Pancreas (tissue), 10 donors: ENCODE data around the gene ZNF611. TPM values are rescaled to one million over a fixed set of nuclear protein-coding genes. Genes with fewer than 3 reads are reported as not detected.
"Not testable (repeated sequence)": the region's sequence is repeated elsewhere in the genome, so short reads cannot be mapped to it uniquely, and the experiment has no call there.

ENCODE experiments used
- ATAC-seq, 4 donors: fragments of 200-7000 bp; cut with Tn5 transposase; one replicate each; pipeline versions ENCODE4 v1.8.0 to v1.9.1; 2020; ENCODE audit warnings: mild to moderate bottlenecking in 4 of 4, moderate library complexity in 4 of 4
- DNase-seq, 6 donors: peaks; one replicate each; pipeline ENCODE4 v3.0.0-alpha.2; 2020
- FAIRE-seq: peaks from 2 replicates; lab custom pipeline; 2012; peaks lifted over from hg19 to GRCh38; lab: Jason Lieb, UNC
- H3K27ac ChIP-seq, 4 donors: fragments of 200-600 bp; sonication (generic); 1 replicate in 3 of 4; 2 replicates in 1 of 4; pipeline versions ENCODE4 v1.5.0 to v1.8.0; 2020
- H3K27me3 ChIP-seq, 4 donors: fragments of 200-600 bp; one replicate each; pipeline ENCODE4 v1.8.0; 2021
- H3K36me3 ChIP-seq, 3 donors: fragments of 200-600 bp; sonication (generic) in 1 of 3; one replicate each; pipeline versions ENCODE4 v1.5.0 to v1.8.0; 2020 to 2021
- H3K4me1 ChIP-seq, 3 donors: fragments of 200-600 bp; one replicate each; pipeline ENCODE4 v1.8.0; 2021
- H3K4me3 ChIP-seq, 4 donors: fragments of 200-600 bp; sonication (generic) in 2 of 4; one replicate each; pipeline versions ENCODE4 v1.5.0 to v1.8.0; 2020 to 2021
- H3K9me3 ChIP-seq, 4 donors: fragments of 200-600 bp; one replicate each; pipeline ENCODE4 v1.8.0; 2021
- CTCF ChIP-seq, 4 donors: fragments of 200-600 bp; sonication (generic) in 3 of 4; IDR thresholded peaks; one replicate each; pipeline versions ENCODE4 v1.5.0 to v1.8.0; 2021; ENCODE audit warnings: antibody characterized with exemption in 4 of 4
- WGBS, 2 donors: extraction: QIAGEN DNeasy Blood & Tissue Kit; methylation state at CpG; one replicate each; pipeline ENCODE4 v1.1.7; 2013; 5-methylcytosine and 5-hydroxymethylcytosine counted together
- intact Hi-C, 3 donors: fragments of 100-400 bp; cut with DNase I; formaldehyde crosslinking; loops; one replicate each; pipeline versions ENCODE4 v1.11.1 to v1.14.2; 2022
- polyA plus RNA-seq, 2 donors: library from polyadenylated mRNA; stranded (reverse); fragments of 200-250 nt; gene quantifications; one replicate each; pipeline ENCODE4 v1.2.3, GENCODE V29; 2013
- total RNA-seq, 6 donors: library from RNA; stranded (reverse); fragmentation: NEBNext Ultra II Directional in 4 of 6; extraction: Animal tissue kit (Norgen Biotek cat#: 25700) in 4 of 6; gene quantifications; one replicate each; pipeline versions ENCODE4 v1.2.1 to v1.2.4, GENCODE V29; 2021 to 2023
- donor health status: healthy with polysubstance abuse.
- donor health status: DM: no; HTN: no; CAD: no; lungs with moderate emphysema.
- donor health status: DM: no; HTN: no; CAD: no.
- donor health status: control.
- donor health status: control.
- donor health status: Bipolar disorder and iron deficiency.
- donor health status: DM: yes; HTN: yes; CAD: no.
- donor health status: DM: no; HTN: no; CAD: no.
- donor health status: DM: no; HTN: no; CAD: no.
- donor health status: DM: yes; HTN: yes; CAD: no.

ZNF611 gene
- total and polyA plus RNA-seq, 8 donors, result 3.4 to 15.2 (median 6.5) TPM

- no peak overlapping the region for H3K27ac ChIP-seq
- intact Hi-C loops, result no loop called here
- H3K9me3 ChIP-seq, result no peaks in the 10 kb centered on the region
- no peak for TF ChIP-seq CTCF (IDR thresholded peaks at IDR 0.05)
- no peak for ATAC-seq
- no peak for FAIRE-seq
- no peaks in the 10 kb centered on the region for H3K4me1 ChIP-seq
- H3K36me3 ChIP-seq, result no peaks in the 10 kb centered on the region
- no peaks in the 10 kb centered on the region for H3K27me3 ChIP-seq
- DNase-seq, result no peak
- H3K4me3 ChIP-seq, result no peak overlapping the region
- 82 to 84% methylated on average over 14 of the region's 14 CpGs for WGBS, 2 donors
These were observed 4.7 kb upstream of the ZNF611 start for GRCh38 chr19:52739576-52739975.

GRCh38 chr19:52735734-52736133 lies 890 bp upstream of the ZNF611 start:
- FAIRE-seq, result no peak
- 52 to 58% methylated on average over 18 of the region's 18 CpGs for WGBS, 2 donors

GRCh38 chr19:52734331-52734892 lies 432 bp downstream of the ZNF611 start:
- FAIRE-seq (no peak), DNase-seq (peak in 3 of 6 donors; percentile 13 to 65 (median 44)), ATAC-seq (peak; percentile 32 to 51 (median 42))
- intact Hi-C loops, result no loop called here
- TF ChIP-seq CTCF (IDR thresholded peaks at IDR 0.05), result no peak
- Histone ChIP-seq H3K4me1 (no peaks in the 10 kb centered on the region), H3K27ac (peak overlapping the region; percentile 67 to 82 (median 76)), H3K27me3 (no peaks in the 10 kb centered on the region), H3K4me3 (peak overlapping the region; percentile 72 to 83 (median 76)), H3K9me3 (no peaks in the 10 kb centered on the region), H3K36me3 (no peaks in the 10 kb centered on the region)
- WGBS, 2 donors, result 0 to 1% methylated on average over 35 to 39 of the region's 39 CpGs

More at GRCh38 chr19:52735734-52736133, 890 bp upstream of the ZNF611 start:
- peak in 3 of 4 donors; percentile 3 to 42 (median 18) for ATAC-seq
- Histone ChIP-seq H3K4me3 (peak overlapping the region in 1 of 4 donors; percentile 81), H3K9me3 (no peaks in the 10 kb centered on the region), H3K4me1 (no peaks in the 10 kb centered on the region), H3K27ac (peak overlapping the region; percentile 67 to 82 (median 76)), H3K27me3 (no peaks in the 10 kb centered on the region), H3K36me3 (no peaks in the 10 kb centered on the region)
- intact Hi-C loops, result no loop called here
- TF ChIP-seq CTCF (IDR thresholded peaks at IDR 0.05), result no peak
- DNase-seq, result peak; percentile 34 to 62 (median 42)

- H3K9me3 ChIP-seq, H3K4me1 ChIP-seq, H3K27ac ChIP-seq, H3K36me3 ChIP-seq, intact Hi-C loops, DNase-seq, H3K4me3 ChIP-seq, FAIRE-seq, H3K27me3 ChIP-seq, ATAC-seq: not testable (repeated sequence)
- 97 to 98% methylated on average over 15 to 16 of the region's 16 CpGs for WGBS, 2 donors
These were observed 8.8 kb downstream of the ZNF611 start for GRCh38 chr19:52726051-52726450.

GRCh38 chr19:52725528-52725961 lies 9.3 kb downstream of the ZNF611 start:
- no peak for ATAC-seq
- no peaks in the 10 kb centered on the region for H3K27me3 ChIP-seq
- no peak for DNase-seq
- no peaks in the 10 kb centered on the region for H3K36me3 ChIP-seq
- TF ChIP-seq CTCF (IDR thresholded peaks at IDR 0.05), result no peak
- 94 to 95% methylated on average over 24 of the region's 24 CpGs for WGBS, 2 donors
- no peak for FAIRE-seq
- no peak overlapping the region for H3K4me3 ChIP-seq
- no peaks in the 10 kb centered on the region for H3K9me3 ChIP-seq
- H3K4me1 ChIP-seq, result no peaks in the 10 kb centered on the region
- no peak overlapping the region for H3K27ac ChIP-seq
- intact Hi-C loops, result no loop called here
